Heart right ventricle (tissue), 16 donors: ENCODE measurements around the gene ONECUT2. TPM values are rescaled to one million over a fixed set of nuclear protein-coding genes. Genes with fewer than 3 reads are reported as not detected.

Source experiments
- ATAC-seq, 8 donors: fragments of 200-7000 bp; cut with Tn5 transposase; one replicate each; pipeline ENCODE4 v1.9.1; 2020; ENCODE audit warnings: mild to moderate bottlenecking in 8 of 8, moderate library complexity in 8 of 8, moderate number of reproducible peaks in 1 of 8
- DNase-seq, 2 donors: peaks; one replicate each; pipeline ENCODE4 v3.0.0-alpha.2; 2020
- H3K27ac ChIP-seq, 10 donors: fragments of 200-600 bp; sonication (generic) in 2 of 10; one replicate each; pipeline versions ENCODE4 v1.5.0 to v1.8.0; 2020 to 2022; ENCODE audit warnings: mild to moderate bottlenecking in 3 of 10
- H3K27me3 ChIP-seq, 7 donors: fragments of 200-600 bp; one replicate each; pipeline ENCODE4 v1.8.0; 2021 to 2022; ENCODE audit warnings: mild to moderate bottlenecking in 2 of 7
- H3K36me3 ChIP-seq, 9 donors: fragments of 200-600 bp; sonication (generic) in 1 of 9; one replicate each; pipeline versions ENCODE4 v1.5.0 to v1.8.0; 2020 to 2022; ENCODE audit warnings: mild to moderate bottlenecking in 2 of 9
- H3K4me1 ChIP-seq, 9 donors: fragments of 200-600 bp; sonication (generic) in 1 of 9; one replicate each; pipeline versions ENCODE4 v1.5.0 to v1.8.0; 2020 to 2022; ENCODE audit warnings: mild to moderate bottlenecking in 4 of 9
- H3K4me3 ChIP-seq, 10 donors: fragments of 200-600 bp; sonication (generic) in 2 of 10; one replicate each; pipeline versions ENCODE4 v1.5.0 to v1.8.0; 2020 to 2022; ENCODE audit warnings: mild to moderate bottlenecking in 7 of 10, moderate library complexity in 2 of 10
- H3K9me3 ChIP-seq, 11 donors: fragments of 200-600 bp in 10 of 11; sonication (generic) in 2 of 11; one replicate each; pipeline versions ENCODE4 v1.5.0 to v1.8.0; 2013 to 2022; ENCODE audit warnings: mild to moderate bottlenecking in 2 of 11, control low read depth in 1 of 11, moderate library complexity in 1 of 11
- WGBS, 2 donors: extraction: QIAGEN DNeasy Blood & Tissue Kit; methylation state at CpG; one replicate each; pipeline ENCODE4 v1.1.7; 2013; ENCODE audit warnings: inconsistent platforms in 1 of 2; 5-methylcytosine and 5-hydroxymethylcytosine counted together
- intact Hi-C, 10 donors: fragments of 100-400 bp; cut with DNase I; formaldehyde crosslinking; loops; one replicate each; pipeline versions ENCODE4 v1.11.1 to v1.14.2; 2022
- polyA plus RNA-seq, 2 donors: library from polyadenylated mRNA; stranded (reverse); fragments of 200-250 nt; gene quantifications; one replicate each; pipeline ENCODE4 v1.2.3, GENCODE V29; 2013
- total RNA-seq, 10 donors: library from RNA; stranded (reverse); fragmentation: NEBNext Ultra II Directional in 3 of 10; extraction: Animal tissue kit (Norgen Biotek cat#: 25700) in 3 of 10; gene quantifications; one replicate each; pipeline versions ENCODE4 v1.2.1 to v1.2.4, GENCODE V29; 2021 to 2023
- TF ChIP-seq, protein P1 (sequence below), 9 donors: fragments of 200-600 bp; sonication (generic) in 2 of 9; IDR thresholded peaks; one replicate each; pipeline versions ENCODE4 v1.5.0 to v1.8.0; 2021 to 2022; ENCODE audit warnings: antibody characterized with exemption in 9 of 9, mild to moderate bottlenecking in 5 of 9, moderate library complexity in 1 of 9
- donor health status: Arrhythmogenic right ventricular cardiomyopathy.
- donor health status: ischemic (EF 13 %, LVEDD 7.1; RV severe dilation, severe dysfunction).
- donor health status: healthy with polysubstance abuse.
- donor health status: DM: no; HTN: yes; CAD: no.
- donor health status: DM: no; HTN: no; CAD: no.
- donor health status: ischemic (EF 25% LVEDD 6.9; RV normal size, moderate dysfunction).
- donor health status: ischemic (EF 25% LVEDD 5.7; RV mildly dilated, moderate dysfunction).
- donor health status: healthy.
- donor health status: DM: yes; HTN: yes; CAD: no.
- donor health status: Ischemic cardiomyopathy.
- donor health status: ischemic (EF 35%, LVEDD 5.7; RV mildly dilated, moderate dysfunction).
- donor health status: nonischemic (EF 11% LVEDD 7.7; RV severe dilation, severe dysfunction).
- donor health status: DM: yes; HTN: yes; CAD: no.
- donor health status: PGD.
- donor health status: ischemic (EF 29% LVEDD 5.4; RV normal size, mild dysfunction).
- donor health status: nonischemic (EF 23%, LVEDD 6.1; RV moderate dilation, normal function).

Gene ONECUT2
- total and polyA plus RNA-seq, 12 donors: under 0.01 to 0.53 (median 0.09) TPM; not detected in 3

GRCh38 chr18:57416542-57416941 is 18.6 kb upstream of the ONECUT2 start:
- TF ChIP-seq, protein P1, sequence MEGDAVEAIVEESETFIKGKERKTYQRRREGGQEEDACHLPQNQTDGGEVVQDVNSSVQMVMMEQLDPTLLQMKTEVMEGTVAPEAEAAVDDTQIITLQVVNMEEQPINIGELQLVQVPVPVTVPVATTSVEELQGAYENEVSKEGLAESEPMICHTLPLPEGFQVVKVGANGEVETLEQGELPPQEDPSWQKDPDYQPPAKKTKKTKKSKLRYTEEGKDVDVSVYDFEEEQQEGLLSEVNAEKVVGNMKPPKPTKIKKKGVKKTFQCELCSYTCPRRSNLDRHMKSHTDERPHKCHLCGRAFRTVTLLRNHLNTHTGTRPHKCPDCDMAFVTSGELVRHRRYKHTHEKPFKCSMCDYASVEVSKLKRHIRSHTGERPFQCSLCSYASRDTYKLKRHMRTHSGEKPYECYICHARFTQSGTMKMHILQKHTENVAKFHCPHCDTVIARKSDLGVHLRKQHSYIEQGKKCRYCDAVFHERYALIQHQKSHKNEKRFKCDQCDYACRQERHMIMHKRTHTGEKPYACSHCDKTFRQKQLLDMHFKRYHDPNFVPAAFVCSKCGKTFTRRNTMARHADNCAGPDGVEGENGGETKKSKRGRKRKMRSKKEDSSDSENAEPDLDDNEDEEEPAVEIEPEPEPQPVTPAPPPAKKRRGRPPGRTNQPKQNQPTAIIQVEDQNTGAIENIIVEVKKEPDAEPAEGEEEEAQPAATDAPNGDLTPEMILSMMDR (IDR thresholded peaks at IDR 0.05): no peak
- intact Hi-C loops: no loop called here

GRCh38 chr18:57422313-57422872 is 12.8 kb upstream of the ONECUT2 start:
- Histone ChIP-seq H3K27ac (no peak overlapping the region), H3K36me3 (no peaks in the 10 kb centered on the region), H3K27me3 (peaks cover 2 to 98% (median 70%) of the 10 kb centered on the region in 7 donors), H3K4me1 (peaks cover 0 to 2% (median 0%) of the 10 kb centered on the region in 9 donors), H3K9me3 (peaks cover 0 to 13% (median 9%) of the 10 kb centered on the region in 11 donors), H3K4me3 (no peak overlapping the region)
- TF ChIP-seq, protein P1 (IDR thresholded peaks at IDR 0.05): no peak
- intact Hi-C loops: no loop called here
- DNase-seq: no peak
- no peak for ATAC-seq
- WGBS, 2 donors: 62 to 74% methylated on average over 3 of the region's 3 CpGs

More at GRCh38 chr18:57416542-57416941, 18.6 kb upstream of the ONECUT2 start:
- peaks cover 0 to 11% (median 9%) of the 10 kb centered on the region in 11 donors for H3K9me3 ChIP-seq
- DNase-seq: no peak
- 79 to 81% methylated on average over 4 of the region's 4 CpGs for WGBS, 2 donors
- H3K4me3 ChIP-seq: no peak overlapping the region
- no peak for ATAC-seq
- H3K4me1 ChIP-seq: no peaks in the 10 kb centered on the region
- H3K36me3 ChIP-seq: no peaks in the 10 kb centered on the region
- peaks cover 0 to 61% (median 20%) of the 10 kb centered on the region in 7 donors for H3K27me3 ChIP-seq
- no peak overlapping the region for H3K27ac ChIP-seq

GRCh38 chr18:57423821-57424220 is 11.4 kb upstream of the ONECUT2 start:
- ATAC-seq: no peak
- intact Hi-C loops: no loop called here
- peaks cover 16 to 98% (median 76%) of the 10 kb centered on the region in 7 donors for H3K27me3 ChIP-seq
- TF ChIP-seq, protein P1 (IDR thresholded peaks at IDR 0.05): no peak
- H3K36me3 ChIP-seq: no peaks in the 10 kb centered on the region
- peaks cover 0 to 12% (median 2%) of the 10 kb centered on the region in 9 donors for H3K4me1 ChIP-seq
- no peak for DNase-seq
- no peak overlapping the region for H3K4me3 ChIP-seq
- peaks cover 0 to 13% (median 9%) of the 10 kb centered on the region in 11 donors for H3K9me3 ChIP-seq
- no peak overlapping the region for H3K27ac ChIP-seq

- WGBS, 2 donors: 67 to 76% methylated on average over 5 of the region's 5 CpGs
- Histone ChIP-seq H3K27me3 (peaks cover 26 to 98% (median 83%) of the 10 kb centered on the region in 7 donors), H3K36me3 (no peaks in the 10 kb centered on the region), H3K27ac (no peak overlapping the region), H3K4me1 (peaks cover 0 to 19% (median 5%) of the 10 kb centered on the region in 9 donors), H3K9me3 (peaks cover 0 to 13% (median 9%) of the 10 kb centered on the region in 11 donors), H3K4me3 (no peak overlapping the region)
- TF ChIP-seq, protein P1 (IDR thresholded peaks at IDR 0.05): no peak
- intact Hi-C loops: no loop called here
- DNase-seq (no peak), ATAC-seq (no peak)
Measured at GRCh38 chr18:57425096-57425495, 10.1 kb upstream of the ONECUT2 start.
